ENCODE data around the gene MSL2. TPM values are rescaled to one million over a fixed set of nuclear protein-coding genes. Genes with fewer than 3 reads are reported as not detected.

Gene MSL2
- total RNA-seq, 1 experiment from 2014 or later = 37.8 TPM

- TF ChIP-seq NR1H2 (CRISPR knock-in tag; IDR thresholded peaks at IDR 0.05) = no peak
- TF ChIP-seq STAT6 (CRISPR knock-in tag; conservative IDR thresholded peaks at IDR 0.05; ENCODE audit: low read depth) = no peak
- no peak for TF ChIP-seq ZNF396 (CRISPR knock-in tag; IDR thresholded peaks at IDR 0.05; ENCODE audit: borderline replicate concordance)
- TF ChIP-seq ZNF263 (CRISPR knock-in tag; IDR thresholded peaks at IDR 0.05; ENCODE audit: low read depth) = no peak
- TF ChIP-seq ZNF219 (CRISPR knock-in tag; IDR thresholded peaks at IDR 0.05; ENCODE audit: borderline replicate concordance) = no peak
- no peak for TF ChIP-seq ZSCAN18 (CRISPR knock-in tag; IDR thresholded peaks at IDR 0.05)
- no peak for TF ChIP-seq AR (CRISPR knock-in tag; IDR thresholded peaks at IDR 0.05)
- TF ChIP-seq GTF2I (CRISPR knock-in tag; conservative IDR thresholded peaks at IDR 0.05) = no peak
- TF ChIP-seq PRDM15 (CRISPR knock-in tag; IDR thresholded peaks at IDR 0.05) = no peak
- no peak for TF ChIP-seq ATF2 (CRISPR knock-in tag; IDR thresholded peaks at IDR 0.05; ENCODE audit: borderline replicate concordance, low read depth)
Measured at GRCh38 chr3:136187868-136188267, 8.3 kb downstream of the MSL2 start (continued).

- DNase-seq (ENCODE audit: low spot score) (no peak), ATAC-seq (no peak)
- Mint-ChIP-seq H3K9me3 (peaks cover 6% of the 10 kb centered on the region), H3K36me3 (peaks cover 6% of the 10 kb centered on the region; the same call in 1 of the 2 replicates), H3K27me3 (ENCODE audit: low read depth) (no peaks in the 10 kb centered on the region), H3K4me1 (peaks cover 60% of the 10 kb centered on the region), H3K4me3 (no peak overlapping the region), H3K27ac (no peak overlapping the region)
- ChIA-PET CTCF (no interaction called here), POLR2A (no interaction called here)
- no peak for TF ChIP-seq GABPB1 (CRISPR knock-in tag; IDR thresholded peaks at IDR 0.05)
- no peak for TF ChIP-seq ETV6 (CRISPR knock-in tag; IDR thresholded peaks at IDR 0.05)
- TF ChIP-seq USF2 (CRISPR knock-in tag; IDR thresholded peaks at IDR 0.05) = no peak
- TF ChIP-seq TEAD1 (CRISPR knock-in tag; IDR thresholded peaks at IDR 0.05) = no peak
- TF ChIP-seq STAT6 (CRISPR knock-in tag; conservative IDR thresholded peaks at IDR 0.05; ENCODE audit: low read depth) = no peak
- TF ChIP-seq ZNF416 (CRISPR knock-in tag; IDR thresholded peaks at IDR 0.05) = no peak
- TF ChIP-seq SOX15 (CRISPR knock-in tag; IDR thresholded peaks at IDR 0.05) = no peak
- no peak for TF ChIP-seq TEAD4 (CRISPR knock-in tag; IDR thresholded peaks at IDR 0.05)
- no peak for TF ChIP-seq PREB (CRISPR knock-in tag; IDR thresholded peaks at IDR 0.05; ENCODE audit: borderline replicate concordance)
Measured at GRCh38 chr3:136186846-136187245, 9.3 kb downstream of the MSL2 start.

Data from WTC11 (cell line).